ENCODE results near the gene TMEM131.
"Not testable (repeated sequence)": the region's sequence is repeated elsewhere in the genome, so short reads cannot be mapped to it uniquely, and the experiment has no call there.

TMEM131 gene

GRCh38 chr2:97917668-97918067 is 78.1 kb downstream of the TMEM131 start:
- peaks cover 0 to 16% of the 10 kb centered on the region in 2 donors for H3K9me3 ChIP-seq (replicated peaks in 1 of 2; ENCODE audit: control insufficient read depth in 2 of 2, insufficient read depth in 1 of 2, low read depth in 1 of 2, low read length in 2 of 2)
- H3K9ac ChIP-seq (ENCODE audit: low read depth, low read length, poor library complexity); H2AFZ ChIP-seq (ENCODE audit: low read length); H2BK5ac ChIP-seq (ENCODE audit: low read length); H2BK15ac ChIP-seq (ENCODE audit: low read length); H2AK5ac ChIP-seq (ENCODE audit: low read depth, low read length); H3K36me3 ChIP-seq (replicated peaks in 1 of 2; ENCODE audit: control insufficient read depth in 2 of 2, insufficient read depth in 2 of 2, low read length in 2 of 2); H3K27ac ChIP-seq (replicated peaks; ENCODE audit: low read length); H2BK12ac ChIP-seq (ENCODE audit: low read length); H3K14ac ChIP-seq (ENCODE audit: low read length); H3K18ac ChIP-seq (ENCODE audit: low read length); H3K79me1 ChIP-seq (ENCODE audit: low read depth, low read length); H2BK120ac ChIP-seq (ENCODE audit: low read depth, low read length); H4K8ac ChIP-seq (ENCODE audit: low read depth, low read length); H3K27me3 ChIP-seq (ENCODE audit: control insufficient read depth in 3 of 3, insufficient read depth in 3 of 3, low read depth in 1 of 3, low read length in 3 of 3); DNase-seq (ENCODE audit: low spot score); H3K4me3 ChIP-seq (ENCODE audit: low read length in 2 of 2); H3K4ac ChIP-seq (ENCODE audit: low read length); H3K23ac ChIP-seq (ENCODE audit: low read depth, low read length, poor library complexity); H3K4me2 ChIP-seq (ENCODE audit: insufficient read depth, low read length, poor library complexity, severe bottlenecking); H3K4me1 ChIP-seq (ENCODE audit: control insufficient read depth in 2 of 2, insufficient read depth in 1 of 2, low read depth in 1 of 2, low read length in 2 of 2); H4K91ac ChIP-seq (ENCODE audit: low read depth, low read length, poor library complexity): not testable (repeated sequence)
- no CpG with 5 or more reads among the region's 7 CpGs for WGBS, 2 donors (ENCODE audit: extremely low coverage in 2 of 2, insufficient read length in 2 of 2, insufficient replicate concordance in 1 of 2)

- no peak overlapping the region for H2BK15ac ChIP-seq (ENCODE audit: low read length)
- H4K91ac ChIP-seq (ENCODE audit: low read depth, low read length, poor library complexity): no peak overlapping the region
- H3K4ac ChIP-seq (ENCODE audit: low read length): no peak overlapping the region
- H2BK120ac ChIP-seq (ENCODE audit: low read depth, low read length): no peak overlapping the region
- H3K36me3 ChIP-seq (replicated peaks in 1 of 2; ENCODE audit: control insufficient read depth in 2 of 2, insufficient read depth in 2 of 2, low read length in 2 of 2): peaks cover 0 to 3% of the 10 kb centered on the region in 2 donors
- no CpG with 5 or more reads among the region's 5 CpGs for WGBS, 2 donors (ENCODE audit: extremely low coverage in 2 of 2, insufficient read length in 2 of 2, insufficient replicate concordance in 1 of 2)
- no peak overlapping the region for H2BK5ac ChIP-seq (ENCODE audit: low read length)
- no peaks in the 10 kb centered on the region for H3K79me1 ChIP-seq (ENCODE audit: low read depth, low read length)
- H3K4me2 ChIP-seq (ENCODE audit: insufficient read depth, low read length, poor library complexity, severe bottlenecking): no peak overlapping the region
- H2BK12ac ChIP-seq (ENCODE audit: low read length): no peak overlapping the region
- H3K4me3 ChIP-seq (ENCODE audit: low read length in 2 of 2): no peak overlapping the region
- H2AFZ ChIP-seq (ENCODE audit: low read length): no peak overlapping the region
- H3K4me1 ChIP-seq (ENCODE audit: control insufficient read depth in 2 of 2, insufficient read depth in 1 of 2, low read depth in 1 of 2, low read length in 2 of 2): no peaks in the 10 kb centered on the region
- no peak overlapping the region for H2AK5ac ChIP-seq (ENCODE audit: low read depth, low read length)
- no peak for DNase-seq (ENCODE audit: low spot score)
- H3K9ac ChIP-seq (ENCODE audit: low read depth, low read length, poor library complexity): no peak overlapping the region
- H3K14ac ChIP-seq (ENCODE audit: low read length): no peak overlapping the region
- peaks cover 0 to 18% of the 10 kb centered on the region in 2 donors for H3K9me3 ChIP-seq (replicated peaks in 1 of 2; ENCODE audit: control insufficient read depth in 2 of 2, insufficient read depth in 1 of 2, low read depth in 1 of 2, low read length in 2 of 2)
- H3K27me3 ChIP-seq (ENCODE audit: control insufficient read depth in 3 of 3, insufficient read depth in 3 of 3, low read depth in 1 of 3, low read length in 3 of 3): no peaks in the 10 kb centered on the region
- H3K27ac ChIP-seq (replicated peaks; ENCODE audit: low read length): no peak overlapping the region
- H4K8ac ChIP-seq (ENCODE audit: low read depth, low read length): no peak overlapping the region
- H3K18ac ChIP-seq (ENCODE audit: low read length): no peak overlapping the region
- no peak overlapping the region for H3K23ac ChIP-seq (ENCODE audit: low read depth, low read length, poor library complexity)
Measured at GRCh38 chr2:97914691-97915213, 81.0 kb downstream of the TMEM131 start.

GRCh38 chr2:97913846-97914245 is 81.9 kb downstream of the TMEM131 start:
- peaks cover 0 to 3% of the 10 kb centered on the region in 2 donors for H3K36me3 ChIP-seq (replicated peaks in 1 of 2; ENCODE audit: control insufficient read depth in 2 of 2, insufficient read depth in 2 of 2, low read length in 2 of 2)
- H4K91ac ChIP-seq (ENCODE audit: low read depth, low read length, poor library complexity): no peak overlapping the region
- no peak overlapping the region for H3K18ac ChIP-seq (ENCODE audit: low read length)
- H2BK12ac ChIP-seq (ENCODE audit: low read length): no peak overlapping the region
- H3K4me2 ChIP-seq (ENCODE audit: insufficient read depth, low read length, poor library complexity, severe bottlenecking): no peak overlapping the region
- no peak overlapping the region for H3K4me3 ChIP-seq (ENCODE audit: low read length in 2 of 2)
- no peak overlapping the region for H3K9ac ChIP-seq (ENCODE audit: low read depth, low read length, poor library complexity)
- H2AK5ac ChIP-seq (ENCODE audit: low read depth, low read length): no peak overlapping the region
- no peak overlapping the region for H2BK120ac ChIP-seq (ENCODE audit: low read depth, low read length)
- H3K9me3 ChIP-seq (replicated peaks in 1 of 2; ENCODE audit: control insufficient read depth in 2 of 2, insufficient read depth in 1 of 2, low read depth in 1 of 2, low read length in 2 of 2): peaks cover 0 to 10% of the 10 kb centered on the region in 2 donors
- H3K23ac ChIP-seq (ENCODE audit: low read depth, low read length, poor library complexity): no peak overlapping the region
- no peak overlapping the region for H3K14ac ChIP-seq (ENCODE audit: low read length)
- H2BK5ac ChIP-seq (ENCODE audit: low read length): no peak overlapping the region
- no peaks in the 10 kb centered on the region for H3K4me1 ChIP-seq (ENCODE audit: control insufficient read depth in 2 of 2, insufficient read depth in 1 of 2, low read depth in 1 of 2, low read length in 2 of 2)
- no peak overlapping the region for H4K8ac ChIP-seq (ENCODE audit: low read depth, low read length)
- H2BK15ac ChIP-seq (ENCODE audit: low read length): no peak overlapping the region
- H3K27ac ChIP-seq (replicated peaks; ENCODE audit: low read length): no peak overlapping the region
- H3K27me3 ChIP-seq (ENCODE audit: control insufficient read depth in 3 of 3, insufficient read depth in 3 of 3, low read depth in 1 of 3, low read length in 3 of 3): no peaks in the 10 kb centered on the region
- DNase-seq (ENCODE audit: low spot score): no peak
- H3K4ac ChIP-seq (ENCODE audit: low read length): no peak overlapping the region
- H2AFZ ChIP-seq (ENCODE audit: low read length): no peak overlapping the region
- H3K79me1 ChIP-seq (ENCODE audit: low read depth, low read length): no peaks in the 10 kb centered on the region
- WGBS, 2 donors (ENCODE audit: extremely low coverage in 2 of 2, insufficient read length in 2 of 2, insufficient replicate concordance in 1 of 2): no CpG with 5 or more reads among the region's 2 CpGs

GRCh38 chr2:97911922-97912575 is 83.7 kb downstream of the TMEM131 start:
- Histone ChIP-seq H3K14ac (ENCODE audit: low read length) (no peak overlapping the region), H3K36me3 (replicated peaks in 1 of 2; ENCODE audit: control insufficient read depth in 2 of 2, insufficient read depth in 2 of 2, low read length in 2 of 2) (peaks cover 0 to 20% of the 10 kb centered on the region in 2 donors), H2AFZ (ENCODE audit: low read length) (no peak overlapping the region), H3K4ac (ENCODE audit: low read length) (no peak overlapping the region), H2BK12ac (ENCODE audit: low read length) (no peak overlapping the region), H3K23ac (ENCODE audit: low read depth, low read length, poor library complexity) (no peak overlapping the region), H3K9ac (ENCODE audit: low read depth, low read length, poor library complexity) (no peak overlapping the region), H2BK15ac (ENCODE audit: low read length) (no peak overlapping the region), H2BK120ac (ENCODE audit: low read depth, low read length) (no peak overlapping the region), H4K91ac (ENCODE audit: low read depth, low read length, poor library complexity) (no peak overlapping the region), H3K9me3 (replicated peaks in 1 of 2; ENCODE audit: control insufficient read depth in 2 of 2, insufficient read depth in 1 of 2, low read depth in 1 of 2, low read length in 2 of 2) (peaks cover 0 to 7% of the 10 kb centered on the region in 2 donors), H2BK5ac (ENCODE audit: low read length) (no peak overlapping the region), H3K27me3 (ENCODE audit: control insufficient read depth in 3 of 3, insufficient read depth in 3 of 3, low read depth in 1 of 3, low read length in 3 of 3) (no peaks in the 10 kb centered on the region), H3K4me2 (ENCODE audit: insufficient read depth, low read length, poor library complexity, severe bottlenecking) (no peak overlapping the region), H3K4me1 (ENCODE audit: control insufficient read depth in 2 of 2, insufficient read depth in 1 of 2, low read depth in 1 of 2, low read length in 2 of 2) (peaks cover 0 to 2% of the 10 kb centered on the region in 2 donors), H3K27ac (replicated peaks; ENCODE audit: low read length) (no peak overlapping the region), H2AK5ac (ENCODE audit: low read depth, low read length) (no peak overlapping the region), H4K8ac (ENCODE audit: low read depth, low read length) (no peak overlapping the region), H3K79me1 (ENCODE audit: low read depth, low read length) (no peaks in the 10 kb centered on the region), H3K4me3 (ENCODE audit: low read length in 2 of 2) (no peak overlapping the region), H3K18ac (ENCODE audit: low read length) (no peak overlapping the region)
- no peak for DNase-seq (ENCODE audit: low spot score)
- WGBS, 2 donors (ENCODE audit: extremely low coverage in 2 of 2, insufficient read length in 2 of 2, insufficient replicate concordance in 1 of 2): no CpG with 5 or more reads among the region's 1 CpG

All from neuronal stem cell (in vitro differentiated cells).